GM21526 (cell line): ENCODE measurements around the gene CD163.
"Not testable (repeated sequence)": the region's sequence is repeated elsewhere in the genome, so short reads cannot be mapped to it uniquely, and the experiment has no call there.

Experiments
- ATAC-seq: cut with Tn5 transposase; IDR thresholded peaks from one replicate; pipeline ENCODE4 v1.9.1; 2021; ENCODE audit warnings: moderate library complexity; ENCODE audit not compliant: unreplicated experiment, low FRiP score

Gene CD163

GRCh38 chr12:7451756-7452155 lies 51.8 kb downstream of the CD163 start:
- no peak for ATAC-seq

GRCh38 chr12:7450667-7451066 lies 52.9 kb downstream of the CD163 start:
- no peak for ATAC-seq

GRCh38 chr12:7448099-7448498 lies 55.5 kb downstream of the CD163 start:
- ATAC-seq, result no peak

- ATAC-seq, result no peak
Measured at GRCh38 chr12:7444537-7444936, 59.0 kb downstream of the CD163 start.

GRCh38 chr12:7444076-7444475 lies 59.5 kb downstream of the CD163 start, which contains the start of gene CD163L1:
CD163L1 (minus strand) TSS chr12:7444153; CDS start chr12:7444127, 26 bp downstream.
- ATAC-seq, result no peak

GRCh38 chr12:7441216-7441615 lies 62.4 kb downstream of the CD163 start:
- no peak for ATAC-seq

GRCh38 chr12:7439579-7440505 lies 63.7 kb downstream of the CD163 start:
- ATAC-seq, result no peak

GRCh38 chr12:7438291-7438995 lies 65.1 kb downstream of the CD163 start:
- not testable (repeated sequence) for ATAC-seq

- ATAC-seq, result not testable (repeated sequence)
Measured at GRCh38 chr12:7437494-7437893, 66.1 kb downstream of the CD163 start.

- no peak for ATAC-seq
Measured at GRCh38 chr12:7434670-7435069, 68.9 kb downstream of the CD163 start.

- no peak for ATAC-seq
Measured at GRCh38 chr12:7433276-7433822, 70.2 kb downstream of the CD163 start.

GRCh38 chr12:7431993-7432685 lies 71.4 kb downstream of the CD163 start:
- no peak for ATAC-seq
